ENCODE measurements around the gene AGPAT1.
"Not testable (repeated sequence)": the region's sequence is repeated elsewhere in the genome, so short reads cannot be mapped to it uniquely, and the experiment has no call there.

AGPAT1 gene
- 17.1 reads per million, percentile 43 among the genes with 10 or more reads in this experiment for total RNA-seq

GRCh38 chr6:32175711-32176475 lies at the start of gene AGPAT1:
AGPAT1 (minus strand) TSS chr6:32176084; CDS start chr6:32171496, 4,588 bp downstream.
- DNase-seq = peak; percentile 95

- no peak for DNase-seq
These were observed 48.8 kb upstream of the AGPAT1 start for GRCh38 chr6:32224696-32225095.

- DNase-seq = no peak
These were observed 47.7 kb upstream of the AGPAT1 start, which contains the start of gene NOTCH4 for GRCh38 chr6:32223258-32224235. NOTCH4 (minus strand) TSS chr6:32224067; CDS start chr6:32223928, 139 bp downstream.

GRCh38 chr6:32222333-32223230 lies 46.7 kb upstream of the AGPAT1 start:
- DNase-seq = no peak

- DNase-seq = no peak
These were observed 44.1 kb upstream of the AGPAT1 start for GRCh38 chr6:32220021-32220420.

- DNase-seq = no peak
These were observed 42.3 kb upstream of the AGPAT1 start for GRCh38 chr6:32218167-32218566.

- DNase-seq = no peak
These were observed 41.1 kb upstream of the AGPAT1 start for GRCh38 chr6:32216998-32217397.

- no peak for DNase-seq
These were observed 40.4 kb upstream of the AGPAT1 start for GRCh38 chr6:32216285-32216684.

GRCh38 chr6:32215617-32216016 lies 39.7 kb upstream of the AGPAT1 start:
- no peak for DNase-seq

- DNase-seq = no peak
These were observed 38.2 kb upstream of the AGPAT1 start for GRCh38 chr6:32214126-32214525.

GRCh38 chr6:32213649-32214048 lies 37.8 kb upstream of the AGPAT1 start:
- DNase-seq = no peak

GRCh38 chr6:32212076-32212760 lies 36.3 kb upstream of the AGPAT1 start:
- DNase-seq = no peak

GRCh38 chr6:32211432-32211831 lies 35.5 kb upstream of the AGPAT1 start:
- not testable (repeated sequence) for DNase-seq

GRCh38 chr6:32210191-32210601 lies 34.3 kb upstream of the AGPAT1 start:
- DNase-seq = no peak

- no peak for DNase-seq
These were observed 33.1 kb upstream of the AGPAT1 start for GRCh38 chr6:32208996-32209395.

GRCh38 chr6:32204268-32204715 lies 28.4 kb upstream of the AGPAT1 start:
- DNase-seq = no peak

- no peak for DNase-seq
These were observed 27.8 kb upstream of the AGPAT1 start for GRCh38 chr6:32203426-32204267.

- no peak for DNase-seq
These were observed 26.3 kb upstream of the AGPAT1 start for GRCh38 chr6:32202186-32202585.

GRCh38 chr6:32200711-32201475 lies 25.0 kb upstream of the AGPAT1 start:
- no peak for DNase-seq

- DNase-seq = no peak
These were observed 23.0 kb upstream of the AGPAT1 start for GRCh38 chr6:32198866-32199265.
